Keratinocyte (primary cell): ENCODE results near the gene CASP4. TPM values are rescaled to one million over a fixed set of nuclear protein-coding genes. Genes with fewer than 3 reads are reported as not detected.

Experiments used
- DNase-seq: peaks from one replicate; pipeline ENCODE4 v3.0.0-alpha.2; 2011; ENCODE audit warnings: low read depth, missing footprints, low spot score
- FAIRE-seq: peaks from 2 replicates; lab custom pipeline; 2011; peaks lifted over from hg19 to GRCh38; lab: Jason Lieb, UNC
- H2AFZ ChIP-seq: 2 replicates; pipeline ENCODE4 v1.6.0; 2012; ENCODE audit warnings: low read length, control low read depth, inconsistent platforms; ENCODE audit not compliant: control insufficient read depth
- H3K27ac ChIP-seq: 2 replicates; pipeline ENCODE4 v1.5.1; 2011; ENCODE audit warnings: low read length; ENCODE audit not compliant: control insufficient read depth, insufficient read depth
- H3K27me3 ChIP-seq: 3 replicates; pipeline ENCODE4 v1.6.0; 2011; ENCODE audit warnings: low read length; ENCODE audit not compliant: control insufficient read depth, insufficient read depth; ENCODE audit errors: extremely low read depth
- H3K36me3 ChIP-seq, 2 experiments: 2 replicates in 1 of 2; 3 replicates in 1 of 2; pipeline ENCODE4 v1.5.1; 2011; ENCODE audit warnings: low read length in 2 of 2, mild to moderate bottlenecking in 1 of 2; ENCODE audit not compliant: control insufficient read depth in 2 of 2, insufficient read depth in 2 of 2; ENCODE audit errors: extremely low read depth in 1 of 2
- H3K4me1 ChIP-seq: 3 replicates; pipeline ENCODE4 v1.5.1; 2011; ENCODE audit warnings: low read length; ENCODE audit not compliant: control insufficient read depth, insufficient read depth; ENCODE audit errors: extremely low read depth
- H3K4me2 ChIP-seq: 3 replicates; pipeline ENCODE4 v1.6.0; 2011; ENCODE audit warnings: low read depth, low read length; ENCODE audit not compliant: control insufficient read depth, insufficient read depth; ENCODE audit errors: extremely low read depth
- H3K4me3 ChIP-seq, 3 experiments: fragments of 200-600 bp in 1 of 3; sonication (generic) in 1 of 3; 2 replicates in 2 of 3; 3 replicates in 1 of 3; pipeline ENCODE4 v1.5.1; 2011 to 2016; ENCODE audit warnings: low read length in 3 of 3, mild to moderate bottlenecking in 3 of 3, control low read depth in 2 of 3, inconsistent platforms in 1 of 3, low read depth in 1 of 3, mixed read lengths in 1 of 3, mixed run types in 1 of 3, moderate library complexity in 1 of 3; ENCODE audit not compliant: control insufficient read depth in 2 of 3, insufficient read depth in 2 of 3; ENCODE audit errors: extremely low read depth in 1 of 3
- H3K79me2 ChIP-seq: 2 replicates; pipeline ENCODE4 v1.6.0; 2012; ENCODE audit warnings: low read length; ENCODE audit not compliant: control insufficient read depth, insufficient read depth
- H3K9ac ChIP-seq: 3 replicates; pipeline ENCODE4 v1.6.0; 2011; ENCODE audit warnings: low read length; ENCODE audit not compliant: control insufficient read depth, insufficient read depth; ENCODE audit errors: extremely low read depth
- H3K9me1 ChIP-seq: 3 replicates; pipeline ENCODE4 v1.6.0; 2011; ENCODE audit warnings: low read length; ENCODE audit not compliant: control insufficient read depth, insufficient read depth; ENCODE audit errors: extremely low read depth
- H3K9me3 ChIP-seq: 2 replicates; pipeline ENCODE4 v1.5.1; 2012; ENCODE audit warnings: low read depth, low read length; ENCODE audit not compliant: control insufficient read depth
- H4K20me1 ChIP-seq: 3 replicates; pipeline ENCODE4 v1.6.0; 2011; ENCODE audit warnings: low read length; ENCODE audit not compliant: control insufficient read depth, insufficient read depth; ENCODE audit errors: extremely low read depth
- CTCF ChIP-seq, 3 experiments: IDR thresholded peaks in 1 of 3; conservative IDR thresholded peaks in 1 of 3; optimal IDR thresholded peaks in 1 of 3; 2 replicates in 2 of 3; 3 replicates in 1 of 3; pipeline versions ENCODE3 to v1.5.1; 2011; ENCODE audit warnings: low read length in 3 of 3, mild to moderate bottlenecking in 3 of 3, moderate library complexity in 2 of 3, control low read depth in 1 of 3, inconsistent platforms in 1 of 3; ENCODE audit not compliant: insufficient read depth in 2 of 3; ENCODE audit errors: extremely low read depth in 1 of 3
- EZH2 ChIP-seq: IDR thresholded peaks from one replicate; pipeline ENCODE4 v1.6.1; 2012; ENCODE audit warnings: inconsistent platforms, mild to moderate bottlenecking, low read length, moderate library complexity
- dilution Hi-C: fragments of 300-500 bp; cut with MboI; formaldehyde crosslinking; loops from one replicate; pipeline ENCODE4 v1.7.0; 2020; ENCODE audit warnings: low sequenced_read_pairs; ENCODE audit not compliant: extremely low pct_ligation_motif_present
- polyA plus RNA-seq, 5 experiments: library from polyadenylated mRNA; depleted of rRNA in 3 of 5; stranded (reverse) in 3 of 5; stranded (forward) in 1 of 5; unstranded in 1 of 5; fragments of >200 nt; gene quantifications; 1 replicate in 1 of 5; 2 replicates in 3 of 5; 3 replicates in 1 of 5; pipeline versions ENCODE4 v1.2.1 to v1.2.3, GENCODE V29; 2011 to 2012; ENCODE audit warnings: missing spikeins in 2 of 5, low read depth in 1 of 5, low replicate concordance in 1 of 5

The CASP4 gene
- polyA plus RNA-seq, 1 donor (not counting 4 experiments of a cell fraction or from before 2014, with no cell fraction given) = 127 TPM

- H3K4me3 ChIP-seq = no peak overlapping the region
- no peaks in the 10 kb centered on the region for H3K36me3 ChIP-seq
- H2AFZ ChIP-seq = no peak overlapping the region
- DNase-seq (no peak), FAIRE-seq (no peak)
- no peaks in the 10 kb centered on the region for H3K4me1 ChIP-seq
- H3K4me2 ChIP-seq = no peak overlapping the region
- dilution Hi-C loops = no loop called here
- TF ChIP-seq CTCF (optimal IDR thresholded peaks at IDR 0.05 in 1 of 3, IDR thresholded peaks at IDR 0.05 in 1 of 3, conservative IDR thresholded peaks at IDR 0.05 in 1 of 3; ENCODE audit: extremely low read depth in 1 of 3, insufficient read depth in 2 of 3, low read length in 3 of 3) = no peak
- no peak for TF ChIP-seq EZH2
- H3K9ac ChIP-seq = no peak overlapping the region
- no peaks in the 10 kb centered on the region for H3K9me3 ChIP-seq
- H3K9me1 ChIP-seq = no peaks in the 10 kb centered on the region
- no peaks in the 10 kb centered on the region for H3K79me2 ChIP-seq
- H3K27me3 ChIP-seq = no peaks in the 10 kb centered on the region
- H3K27ac ChIP-seq = no peak overlapping the region
- H4K20me1 ChIP-seq = no peaks in the 10 kb centered on the region
Observed at GRCh38 chr11:105000167-105000566, 31.8 kb upstream of the CASP4 start.

- DNase-seq = no peak
- Histone ChIP-seq H3K27me3 (no peaks in the 10 kb centered on the region), H2AFZ (no peak overlapping the region), H4K20me1 (no peaks in the 10 kb centered on the region), H3K9me1 (no peaks in the 10 kb centered on the region), H3K4me1 (no peaks in the 10 kb centered on the region), H3K79me2 (no peaks in the 10 kb centered on the region), H3K36me3 (no peaks in the 10 kb centered on the region), H3K4me3 (no peak overlapping the region), H3K27ac (no peak overlapping the region), H3K9me3 (no peaks in the 10 kb centered on the region), H3K9ac (no peak overlapping the region), H3K4me2 (no peak overlapping the region)
- no peak for FAIRE-seq
- no peak for TF ChIP-seq CTCF (optimal IDR thresholded peaks at IDR 0.05 in 1 of 3, IDR thresholded peaks at IDR 0.05 in 1 of 3, conservative IDR thresholded peaks at IDR 0.05 in 1 of 3; ENCODE audit: extremely low read depth in 1 of 3, insufficient read depth in 2 of 3, low read length in 3 of 3)
- TF ChIP-seq EZH2 = no peak
- dilution Hi-C loops = no loop called here
Observed at GRCh38 chr11:104999721-105000120, 31.3 kb upstream of the CASP4 start.
